Heart left ventricle (tissue), 16 donors: ENCODE data around the gene TMEM74B. TPM values are rescaled to one million over a fixed set of nuclear protein-coding genes. Genes with fewer than 3 reads are reported as not detected.

Source experiments
- ATAC-seq, 4 donors: fragments of 200-7000 bp; cut with Tn5 transposase; one replicate each; pipeline ENCODE4 v1.9.1; 2020 to 2022; ENCODE audit warnings: moderate library complexity in 4 of 4, mild to moderate bottlenecking in 3 of 4, moderate number of reproducible peaks in 1 of 4
- DNase-seq, 5 donors: peaks; one replicate each; pipeline ENCODE4 v3.0.0-alpha.2; 2020
- H3K27ac ChIP-seq, 12 donors: fragments of 200-600 bp; sonication (generic) in 4 of 12; one replicate each; pipeline versions ENCODE4 v1.5.0 to v1.8.0; 2016 to 2022; ENCODE audit warnings: mild to moderate bottlenecking in 2 of 12
- H3K27me3 ChIP-seq, 9 donors: fragments of 200-600 bp; sonication (generic) in 2 of 9; one replicate each; pipeline versions ENCODE4 v1.5.1 to v1.8.0; 2016 to 2022; ENCODE audit warnings: mild to moderate bottlenecking in 3 of 9
- H3K36me3 ChIP-seq, 9 donors: fragments of 200-600 bp; sonication (generic) in 2 of 9; one replicate each; pipeline versions ENCODE4 v1.5.0 to v1.8.0; 2018 to 2022; ENCODE audit warnings: mild to moderate bottlenecking in 2 of 9
- H3K4me1 ChIP-seq, 12 donors: fragments of 200-600 bp; sonication (generic) in 4 of 12; one replicate each; pipeline versions ENCODE4 v1.5.0 to v1.8.0; 2016 to 2022; ENCODE audit warnings: mild to moderate bottlenecking in 3 of 12
- H3K4me3 ChIP-seq, 12 donors: fragments of 200-600 bp; sonication (generic) in 4 of 12; one replicate each; pipeline versions ENCODE4 v1.5.0 to v1.8.0; 2017 to 2022; ENCODE audit warnings: mild to moderate bottlenecking in 9 of 12, moderate library complexity in 4 of 12
- H3K9me3 ChIP-seq, 12 donors: fragments of 200-600 bp; sonication (generic) in 4 of 12; one replicate each; pipeline versions ENCODE4 v1.5.0 to v1.8.0; 2016 to 2022; ENCODE audit warnings: mild to moderate bottlenecking in 1 of 12
- CTCF ChIP-seq, 12 donors: fragments of 200-600 bp; sonication (generic) in 4 of 12; IDR thresholded peaks; one replicate each; pipeline versions ENCODE4 v1.5.0 to v1.8.0; 2018 to 2022; ENCODE audit warnings: antibody characterized with exemption in 12 of 12, mild to moderate bottlenecking in 5 of 12
- POLR2A ChIP-seq, 2 donors: fragments of 450-650 bp; IDR thresholded peaks; one replicate each; pipeline ENCODE4 v1.6.1; 2017; ENCODE audit warnings: antibody characterized with exemption in 2 of 2, mild to moderate bottlenecking in 2 of 2, moderate library complexity in 2 of 2
- WGBS, 4 donors: extraction: QIAGEN DNeasy Blood & Tissue Kit in 2 of 4; methylation state at CpG; one replicate each; pipeline versions ENCODE4 v1.1.5 to v1.1.7; 2013 to 2018; 5-methylcytosine and 5-hydroxymethylcytosine counted together
- intact Hi-C, 10 donors: fragments of 100-400 bp; cut with DNase I; formaldehyde crosslinking; loops; one replicate each; pipeline versions ENCODE4 v1.11.1 to v1.14.2; 2022
- polyA plus RNA-seq, 2 donors: library from polyadenylated mRNA; stranded (reverse); fragments of 200-250 nt; gene quantifications; one replicate each; pipeline ENCODE4 v1.2.3, GENCODE V29; 2013
- total RNA-seq, 9 donors: library from RNA; depleted of rRNA in 2 of 9; stranded (reverse); fragments of >200 nt in 2 of 9; fragmentation: NEBNext Ultra II Directional in 3 of 9; extraction: Animal tissue kit (Norgen Biotek cat#: 25700) in 3 of 9; gene quantifications; one replicate each; pipeline versions ENCODE4 v1.1.0 to v1.2.4, GENCODE V29; 2016 to 2023
- donor health status: ischemic (EF 13 %, LVEDD 7.1; RV severe dilation, severe dysfunction).
- donor health status: healthy with polysubstance abuse.
- donor health status: DM: no; HTN: yes; CAD: no.
- donor health status: DM: no; HTN: no; CAD: no.
- donor health status: ischemic (EF 25% LVEDD 6.9; RV normal size, moderate dysfunction).
- donor health status: ischemic (EF 25% LVEDD 5.7; RV mildly dilated, moderate dysfunction).
- donor health status: healthy.
- donor health status: DM: yes; HTN: yes; CAD: no.
- donor health status: ischemic (EF 35%, LVEDD 5.7; RV mildly dilated, moderate dysfunction).
- donor health status: nonischemic (EF 11% LVEDD 7.7; RV severe dilation, severe dysfunction).
- donor health status: DM: yes; HTN: yes; CAD: no.
- donor health status: PGD.
- donor health status: ischemic (EF 29% LVEDD 5.4; RV normal size, mild dysfunction).
- donor health status: nonischemic (EF 23%, LVEDD 6.1; RV moderate dilation, normal function).

The TMEM74B gene
- total and polyA plus RNA-seq, 11 donors = 0.55 to 6.6 (median 1.9) TPM

GRCh38 chr20:1212023-1212422 is 27.2 kb upstream of the TMEM74B start:
- Histone ChIP-seq H3K27me3 (peaks cover 0 to 12% (median 0%) of the 10 kb centered on the region in 9 donors), H3K27ac (no peak overlapping the region), H3K4me1 (peaks cover 0 to 7% (median 0%) of the 10 kb centered on the region in 12 donors), H3K9me3 (no peaks in the 10 kb centered on the region), H3K36me3 (no peaks in the 10 kb centered on the region), H3K4me3 (no peak overlapping the region)
- peak in 1 of 4 donors; percentile 22 for ATAC-seq
- intact Hi-C loops = loop anchor here in 8 of 10 donors (2.0 to 10.0 kb wide), 10 partner anchors 35 to 397 kb away; partner anchors contain the start of gene PSMF1 (in 1 of the 8)
- no peak for TF ChIP-seq CTCF (IDR thresholded peaks at IDR 0.05)
- no peak for TF ChIP-seq POLR2A (IDR thresholded peaks at IDR 0.05)
- no peak for DNase-seq

- ATAC-seq (no peak), DNase-seq (no peak)
- WGBS, 4 donors = 92 to 100% (median 96%) methylated on average over 1 of the region's 1 CpG
- Histone ChIP-seq H3K36me3 (no peaks in the 10 kb centered on the region), H3K27ac (no peak overlapping the region), H3K4me1 (peaks cover 0 to 7% (median 0%) of the 10 kb centered on the region in 12 donors), H3K4me3 (no peak overlapping the region), H3K27me3 (peaks cover 0 to 8% (median 0%) of the 10 kb centered on the region in 9 donors), H3K9me3 (no peaks in the 10 kb centered on the region)
- TF ChIP-seq POLR2A (IDR thresholded peaks at IDR 0.05) = no peak
- no peak for TF ChIP-seq CTCF (IDR thresholded peaks at IDR 0.05)
- intact Hi-C loops = loop anchor here in 8 of 10 donors (5.0 to 10.0 kb wide), 8 partner anchors 33 to 396 kb away; partner anchors contain the start of gene PSMF1 (in 1 of the 8)
Observed at GRCh38 chr20:1210501-1210900, 25.7 kb upstream of the TMEM74B start.

GRCh38 chr20:1209447-1210387 is 24.9 kb upstream of the TMEM74B start:
- peaks cover 0 to 7% (median 0%) of the 10 kb centered on the region in 12 donors for H3K4me1 ChIP-seq
- ATAC-seq (no peak), DNase-seq (no peak)
- no peak overlapping the region for H3K4me3 ChIP-seq
- H3K27ac ChIP-seq = no peak overlapping the region
- intact Hi-C loops = loop anchor here (2.0 to 10.0 kb wide), 10 partner anchors 32 to 395 kb away; partner anchors contain the start of gene PSMF1 (in 1 of the 10)
- H3K27me3 ChIP-seq = peaks cover 0 to 4% (median 0%) of the 10 kb centered on the region in 9 donors
- TF ChIP-seq CTCF (IDR thresholded peaks at IDR 0.05) = peak in 3 of 12 donors; percentile 5 to 14 (median 12)
- TF ChIP-seq POLR2A (IDR thresholded peaks at IDR 0.05) = no peak
- 56 to 60% (median 58%) methylated on average over 5 of the region's 5 CpGs for WGBS, 4 donors
- H3K9me3 ChIP-seq = no peaks in the 10 kb centered on the region
- no peaks in the 10 kb centered on the region for H3K36me3 ChIP-seq

- no peak for ATAC-seq
- intact Hi-C loops = loop anchor here in 2 of 10 donors (10.0 kb wide), 2 partner anchors 103 to 243 kb away; no protein-coding TSS in a partner anchor
- DNase-seq = no peak
- H3K27me3 ChIP-seq = no peaks in the 10 kb centered on the region
- TF ChIP-seq POLR2A (IDR thresholded peaks at IDR 0.05) (no peak), CTCF (IDR thresholded peaks at IDR 0.05) (no peak)
- WGBS, 4 donors = 76 to 95% (median 89%) methylated on average over 3 of the region's 3 CpGs
- no peaks in the 10 kb centered on the region for H3K36me3 ChIP-seq
- no peaks in the 10 kb centered on the region for H3K9me3 ChIP-seq
- peaks cover 0 to 17% (median 0%) of the 10 kb centered on the region in 12 donors for H3K4me1 ChIP-seq
- no peak overlapping the region for H3K4me3 ChIP-seq
- H3K27ac ChIP-seq = peak overlapping the region in 2 of 12 donors; percentile 6 to 46
Observed at GRCh38 chr20:1207293-1207878, 22.6 kb upstream of the TMEM74B start.
